Tibial artery (tissue), 4 donors: Measurements from ENCODE around the gene ANKRD11.

Experiments used
- DNase-seq, 2 donors: peaks; one replicate each; pipeline ENCODE4 v3.0.0-alpha.2; 2019
- H3K27ac ChIP-seq, 2 donors: fragments of 200-600 bp; sonication (generic) in 1 of 2; 1 replicate in 1 of 2; 2 replicates in 1 of 2; pipeline ENCODE4 v1.5.1; 2018 to 2019; ENCODE audit warnings: mild to moderate bottlenecking in 1 of 2
- H3K27me3 ChIP-seq, 2 donors: fragments of 200-600 bp; sonication (generic) in 1 of 2; one replicate each; pipeline versions ENCODE4 v1.5.1 to v1.6.0; 2016 to 2019
- H3K36me3 ChIP-seq, 3 donors: fragments of 200-600 bp; sonication (generic) in 2 of 3; one replicate each; pipeline ENCODE4 v1.5.1; 2016 to 2019; ENCODE audit warnings: mild to moderate bottlenecking in 2 of 3
- H3K4me1 ChIP-seq, 4 donors: fragments of 200-600 bp; sonication (generic) in 2 of 4; 1 replicate in 3 of 4; 2 replicates in 1 of 4; pipeline ENCODE4 v1.5.1; 2016 to 2019
- H3K4me3 ChIP-seq, 2 donors: fragments of 200-600 bp; sonication (generic) in 1 of 2; 1 replicate in 1 of 2; 2 replicates in 1 of 2; pipeline ENCODE4 v1.5.1; 2018 to 2019; ENCODE audit warnings: mild to moderate bottlenecking in 2 of 2
- H3K9me3 ChIP-seq, 3 donors: fragments of 200-600 bp; sonication (generic) in 1 of 3; one replicate each; pipeline ENCODE4 v1.5.1; 2016 to 2019
- intact Hi-C: fragments of 100-400 bp; cut with DNase I; formaldehyde crosslinking; loops from one replicate; pipeline ENCODE4 v1.15.0; 2023; ENCODE audit warnings: low total_unique reads
- TF ChIP-seq, protein P1 (sequence below), 2 experiments: fragments of 200-600 bp in 1 of 2; fragments of 450-650 bp in 1 of 2; IDR thresholded peaks; one replicate each; pipeline ENCODE4 v1.5.1; 2017 to 2019; ENCODE audit warnings: antibody characterized with exemption in 2 of 2, mild to moderate bottlenecking in 1 of 2, moderate library complexity in 1 of 2

ANKRD11 gene

DNA sequence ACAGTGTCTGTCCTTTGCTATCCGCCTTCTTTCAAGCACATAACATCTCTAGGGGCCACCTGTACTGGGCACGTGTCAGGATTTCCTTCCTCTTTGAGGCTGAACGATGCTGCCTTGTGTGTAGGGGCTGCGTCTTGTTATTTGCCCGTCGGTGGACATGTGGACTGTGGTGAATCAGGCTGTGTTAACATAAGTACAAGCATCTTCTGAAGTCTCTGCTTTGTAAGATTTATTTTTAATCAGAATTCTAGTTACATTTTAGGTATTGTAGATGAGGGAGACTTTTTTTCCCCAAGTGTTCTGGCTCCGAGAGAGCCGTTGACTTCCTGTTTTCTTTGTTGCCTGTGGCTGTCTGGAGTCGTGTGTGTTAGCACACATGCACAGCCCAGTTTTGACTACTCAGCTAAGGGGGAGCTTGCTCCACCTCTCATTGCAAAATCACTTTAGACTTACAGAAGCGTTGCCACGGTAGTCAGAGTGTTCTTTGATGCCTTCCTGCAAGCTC, 43.9 kb upstream of the ANKRD11 start:
- TF ChIP-seq, protein P1, sequence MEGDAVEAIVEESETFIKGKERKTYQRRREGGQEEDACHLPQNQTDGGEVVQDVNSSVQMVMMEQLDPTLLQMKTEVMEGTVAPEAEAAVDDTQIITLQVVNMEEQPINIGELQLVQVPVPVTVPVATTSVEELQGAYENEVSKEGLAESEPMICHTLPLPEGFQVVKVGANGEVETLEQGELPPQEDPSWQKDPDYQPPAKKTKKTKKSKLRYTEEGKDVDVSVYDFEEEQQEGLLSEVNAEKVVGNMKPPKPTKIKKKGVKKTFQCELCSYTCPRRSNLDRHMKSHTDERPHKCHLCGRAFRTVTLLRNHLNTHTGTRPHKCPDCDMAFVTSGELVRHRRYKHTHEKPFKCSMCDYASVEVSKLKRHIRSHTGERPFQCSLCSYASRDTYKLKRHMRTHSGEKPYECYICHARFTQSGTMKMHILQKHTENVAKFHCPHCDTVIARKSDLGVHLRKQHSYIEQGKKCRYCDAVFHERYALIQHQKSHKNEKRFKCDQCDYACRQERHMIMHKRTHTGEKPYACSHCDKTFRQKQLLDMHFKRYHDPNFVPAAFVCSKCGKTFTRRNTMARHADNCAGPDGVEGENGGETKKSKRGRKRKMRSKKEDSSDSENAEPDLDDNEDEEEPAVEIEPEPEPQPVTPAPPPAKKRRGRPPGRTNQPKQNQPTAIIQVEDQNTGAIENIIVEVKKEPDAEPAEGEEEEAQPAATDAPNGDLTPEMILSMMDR (IDR thresholded peaks at IDR 0.05): no peak
- Histone ChIP-seq H3K9me3 (no peaks in the 10 kb centered on the region), H3K4me3 (no peak overlapping the region), H3K36me3 (peaks cover 58 to 95% (median 78%) of the 10 kb centered on the region in 3 donors), H3K27me3 (no peaks in the 10 kb centered on the region), H3K27ac (no peak overlapping the region), H3K4me1 (no peaks in the 10 kb centered on the region)
- intact Hi-C loops: no loop called here
- peak in 1 of 2 donors; percentile 64 for DNase-seq

DNA sequence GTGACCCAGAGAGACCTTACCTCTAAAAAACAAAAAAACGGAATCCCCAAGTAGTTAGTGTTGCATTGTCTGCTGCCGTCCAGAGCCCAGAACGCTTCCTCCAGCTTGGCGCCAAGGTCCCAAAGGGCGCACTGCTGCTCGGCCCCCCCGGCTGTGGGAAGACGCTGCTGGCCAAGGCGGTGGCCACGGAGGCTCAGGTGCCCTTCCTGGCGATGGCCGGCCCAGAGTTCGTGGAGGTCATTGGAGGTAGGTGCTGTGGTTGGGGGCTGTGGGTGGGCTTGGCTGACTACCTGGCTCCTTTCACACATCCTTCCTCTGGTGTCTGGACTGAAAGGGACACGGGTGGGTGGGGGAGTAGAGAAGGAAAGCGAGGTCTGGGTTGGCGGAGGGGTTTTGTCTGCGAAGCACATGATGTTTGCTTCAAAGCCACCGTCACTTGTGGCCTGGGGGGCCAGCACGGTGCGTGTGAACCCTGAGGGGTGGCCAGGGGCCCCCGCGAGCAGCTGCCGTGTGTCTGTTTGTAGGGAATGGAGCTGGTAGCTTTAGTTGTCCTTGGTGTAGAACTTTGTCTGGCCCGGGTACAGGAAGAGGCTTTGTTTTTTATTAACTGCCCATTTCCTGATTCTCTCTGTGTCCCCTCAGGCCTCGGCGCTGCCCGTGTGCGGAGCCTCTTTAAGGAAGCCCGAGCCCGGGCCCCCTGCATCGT, 41.6 kb upstream of the ANKRD11 start:
- Histone ChIP-seq H3K27ac (no peak overlapping the region), H3K4me3 (no peak overlapping the region), H3K4me1 (no peaks in the 10 kb centered on the region), H3K9me3 (no peaks in the 10 kb centered on the region), H3K27me3 (no peaks in the 10 kb centered on the region), H3K36me3 (peaks cover 68 to 94% (median 75%) of the 10 kb centered on the region in 3 donors)
- intact Hi-C loops: no loop called here
- no peak for DNase-seq
- TF ChIP-seq, protein P1 (IDR thresholded peaks at IDR 0.05): no peak

DNA sequence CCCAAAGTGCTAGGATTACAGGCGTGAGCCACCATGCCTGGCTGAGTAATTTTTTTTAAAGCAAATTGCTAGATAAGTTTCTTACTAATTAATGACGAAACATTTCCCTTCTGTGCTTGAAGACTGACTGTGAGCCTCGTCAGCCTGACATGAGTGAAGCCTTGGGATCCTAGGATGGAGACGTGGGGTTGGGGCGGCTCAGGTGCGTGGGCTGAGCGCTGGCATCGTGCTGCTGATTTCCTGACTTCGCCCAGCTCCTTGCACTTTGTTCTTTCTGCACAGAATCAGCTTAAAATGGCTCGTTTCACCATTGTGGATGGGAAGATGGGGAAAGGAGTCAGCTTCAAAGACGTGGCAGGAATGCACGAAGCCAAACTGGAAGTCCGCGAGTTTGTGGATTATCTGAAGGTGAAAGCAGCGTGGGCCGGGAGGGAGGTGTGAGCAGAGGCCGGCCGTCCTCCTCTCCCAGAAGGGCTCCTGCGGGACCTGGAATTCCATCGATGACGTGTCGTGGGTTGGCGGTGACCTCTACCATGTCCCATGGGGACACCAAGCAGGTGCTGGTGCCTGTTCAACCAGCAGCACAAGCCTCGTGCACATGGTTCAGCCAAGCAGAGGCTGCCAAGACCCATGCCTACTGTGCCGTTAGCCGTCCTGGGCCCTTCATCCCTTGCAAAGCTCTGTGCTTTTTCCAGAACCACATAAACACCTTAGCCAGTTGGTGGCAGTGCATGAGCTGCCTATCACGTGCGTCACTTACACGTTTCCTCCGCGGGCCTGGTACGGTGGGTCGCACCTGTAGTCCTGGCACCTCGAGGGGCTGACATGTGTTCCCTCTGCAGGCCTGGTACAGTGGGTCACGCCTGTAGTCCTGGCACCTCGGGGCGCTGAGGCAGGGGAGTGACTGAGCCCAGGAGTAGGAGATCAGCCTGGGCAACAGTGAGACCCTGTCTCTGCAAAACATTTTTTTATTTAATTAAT, 40.3 kb upstream of the ANKRD11 start:
- H3K27ac ChIP-seq: no peak overlapping the region
- H3K4me1 ChIP-seq: no peaks in the 10 kb centered on the region
- no peaks in the 10 kb centered on the region for H3K9me3 ChIP-seq
- TF ChIP-seq, protein P1 (IDR thresholded peaks at IDR 0.05): no peak
- peaks cover 76 to 98% (median 81%) of the 10 kb centered on the region in 3 donors for H3K36me3 ChIP-seq
- no peak for DNase-seq
- H3K27me3 ChIP-seq: no peaks in the 10 kb centered on the region
- no peak overlapping the region for H3K4me3 ChIP-seq
- intact Hi-C loops: no loop called here

DNA sequence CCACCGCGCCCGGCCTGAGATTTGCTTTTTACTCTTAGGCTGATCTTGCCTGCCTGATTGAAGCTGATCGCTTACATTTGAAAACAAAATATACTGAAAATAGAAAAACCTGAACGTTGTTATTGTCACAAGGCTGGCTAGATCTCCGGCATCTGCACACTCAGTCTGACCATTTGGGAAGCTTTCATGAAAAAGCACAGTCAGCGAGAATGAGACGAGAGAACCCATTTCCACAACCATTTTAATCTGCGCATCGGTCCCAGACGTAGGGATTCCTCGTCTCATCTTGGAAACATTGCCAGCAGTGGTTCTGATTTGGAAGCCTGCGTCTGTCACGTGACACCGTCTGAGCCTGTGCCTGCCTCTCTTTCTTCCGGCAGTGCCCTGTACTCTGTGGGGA, 38.7 kb upstream of the ANKRD11 start:
- TF ChIP-seq, protein P1 (IDR thresholded peaks at IDR 0.05): no peak
- DNase-seq: no peak
- H3K36me3 ChIP-seq: peaks cover 85 to 98% (median 86%) of the 10 kb centered on the region in 3 donors

DNA sequence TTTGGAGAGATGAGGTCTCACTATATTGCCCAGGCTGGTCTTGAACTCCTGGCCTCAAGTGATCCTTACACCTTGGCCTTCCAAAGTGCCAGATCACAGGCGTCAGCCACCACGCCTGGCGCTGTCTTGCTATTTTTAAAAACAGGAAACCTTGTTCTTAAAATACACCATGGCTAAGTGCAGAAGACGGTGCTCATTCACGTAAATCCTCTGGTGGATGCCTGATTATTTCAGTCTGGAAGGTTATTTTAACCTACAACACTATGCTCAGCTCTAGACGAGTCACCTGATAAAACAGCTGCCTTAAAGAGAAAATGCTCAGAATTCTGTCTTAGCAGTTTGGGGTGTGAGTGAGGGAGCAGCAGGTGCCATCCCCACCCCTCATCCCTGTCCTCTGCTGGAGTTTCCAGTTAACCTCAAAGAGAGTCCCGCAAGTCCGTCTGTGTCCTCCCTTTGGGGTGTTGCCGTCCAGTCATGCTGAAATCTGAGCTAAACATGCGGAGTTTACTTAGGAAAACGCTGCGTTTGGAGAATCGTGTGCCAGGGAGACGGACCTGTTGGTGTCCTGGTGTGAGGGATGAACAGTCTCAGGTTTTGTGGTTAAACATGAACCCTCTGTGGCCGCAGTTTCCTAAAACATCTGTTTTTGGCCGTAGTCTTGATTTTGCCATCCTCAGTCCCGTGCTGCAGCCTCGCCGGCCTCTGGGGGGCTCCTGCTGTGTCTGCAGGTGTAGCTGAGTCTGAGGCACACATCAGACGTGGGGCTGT, 35.0 kb upstream of the ANKRD11 start:
- Histone ChIP-seq H3K27me3 (no peaks in the 10 kb centered on the region), H3K4me3 (no peak overlapping the region), H3K27ac (no peak overlapping the region), H3K4me1 (no peaks in the 10 kb centered on the region), H3K36me3 (peaks cover 66 to 98% (median 81%) of the 10 kb centered on the region in 3 donors), H3K9me3 (no peaks in the 10 kb centered on the region)
- no peak for DNase-seq
- TF ChIP-seq, protein P1 (IDR thresholded peaks at IDR 0.05): no peak
- intact Hi-C loops: no loop called here

More for the DNA sequence above, 38.7 kb upstream of the ANKRD11 start:
- H3K9me3 ChIP-seq: no peaks in the 10 kb centered on the region
- H3K4me3 ChIP-seq: no peak overlapping the region
- intact Hi-C loops: no loop called here
- no peak overlapping the region for H3K27ac ChIP-seq
- H3K27me3 ChIP-seq: no peaks in the 10 kb centered on the region
- no peaks in the 10 kb centered on the region for H3K4me1 ChIP-seq
